IMR-90 (cell line): ENCODE data around the gene KCNN3. TPM values are rescaled to one million over a fixed set of nuclear protein-coding genes. Genes with fewer than 3 reads are reported as not detected.

Experiments used
- ATAC-seq: fragments of 200-7000 bp; cut with Tn5 transposase; 2 replicates; pipeline ENCODE4 v1.9.1; 2020; ENCODE audit warnings: low read depth, mild to moderate bottlenecking, moderate library complexity
- BruUV-seq: library from RNA; stranded (reverse); fragments of 400-500 nt; replicated peaks from 2 replicates; lab custom pipeline; 2021; lab: Mats Ljungman, UMichigan
- CTCF ChIA-PET: fragments of 300-600 bp; formaldehyde crosslinking; extraction: SDS; loops from one replicate; lab custom pipeline; 2021; ENCODE audit warnings: antibody characterized with exemption; lab: Yijun Ruan, JAX
- POLR2A ChIA-PET: fragments of 300-600 bp; sonication (Branson Sonifier 250); formaldehyde crosslinking; loops from one replicate; lab custom pipeline; 2022; ENCODE audit warnings: antibody characterized with exemption; ENCODE audit not compliant: unreplicated experiment; lab: Charles Lee
- DNase-seq: peaks from one replicate; pipeline ENCODE4 v3.0.0; 2013
- H2AFZ ChIP-seq: replicated peaks from 2 replicates; pipeline ENCODE3; 2013; ENCODE audit warnings: low read length, mild to moderate bottlenecking; ENCODE audit not compliant: poor library complexity
- H2AK5ac ChIP-seq: 2 replicates; pipeline ENCODE4 v1.6.1; 2013; ENCODE audit warnings: low read depth, low read length, inconsistent platforms
- H2AK9ac ChIP-seq: replicated peaks from 2 replicates; pipeline ENCODE3; 2013; ENCODE audit warnings: mild to moderate bottlenecking, low read depth, low read length, moderate library complexity; ENCODE audit not compliant: poor library complexity
- H2BK120ac ChIP-seq: 2 replicates; pipeline ENCODE4 v1.6.1; 2013; ENCODE audit warnings: low read depth, low read length, inconsistent platforms
- H2BK15ac ChIP-seq: 3 replicates; pipeline ENCODE4 v1.6.1; 2013; ENCODE audit warnings: low read depth, low read length, inconsistent platforms
- H2BK20ac ChIP-seq: 2 replicates; pipeline ENCODE4 v1.6.1; 2013; ENCODE audit warnings: low read depth, mild to moderate bottlenecking, inconsistent platforms, low read length, moderate library complexity
- H2BK5ac ChIP-seq: 2 replicates; pipeline ENCODE4 v1.6.1; 2013; ENCODE audit warnings: mild to moderate bottlenecking, low read depth, low read length, inconsistent platforms; ENCODE audit not compliant: poor library complexity, severe bottlenecking
- H3K14ac ChIP-seq: replicated peaks from 2 replicates; pipeline ENCODE4 v1.6.1; 2013; ENCODE audit warnings: low read depth, low read length, inconsistent platforms
- H3K18ac ChIP-seq: 2 replicates; pipeline ENCODE4 v1.6.1; 2013; ENCODE audit warnings: low read depth, low read length, control low read depth
- H3K23ac ChIP-seq: 2 replicates; pipeline ENCODE4 v1.6.1; 2013; ENCODE audit warnings: low read depth, low read length, inconsistent platforms
- H3K27ac ChIP-seq: 2 replicates; pipeline ENCODE4 v1.5.1; 2013; ENCODE audit warnings: mild to moderate bottlenecking, control low read depth, low read length; ENCODE audit not compliant: insufficient read depth
- H3K27me3 ChIP-seq: 2 replicates; pipeline ENCODE4 v1.6.1; 2013; ENCODE audit warnings: low read length; ENCODE audit not compliant: control insufficient read depth, insufficient read depth
- H3K36me3 ChIP-seq: 2 replicates; pipeline ENCODE4 v1.6.1; 2013; ENCODE audit warnings: low read length, mixed read lengths; ENCODE audit not compliant: control insufficient read depth, insufficient read depth
- H3K4ac ChIP-seq: 2 replicates; pipeline ENCODE4 v1.6.1; 2013; ENCODE audit warnings: low read depth, low read length, inconsistent platforms
- H3K4me1 ChIP-seq: 2 replicates; pipeline ENCODE4 v1.6.1; 2013; ENCODE audit warnings: low read length, mixed read lengths; ENCODE audit not compliant: control insufficient read depth, insufficient read depth
- H3K4me2 ChIP-seq: 2 replicates; pipeline ENCODE4 v1.6.1; 2013; ENCODE audit warnings: low read depth, mild to moderate bottlenecking, control low read depth, low read length, moderate library complexity
- H3K4me3 ChIP-seq: 2 replicates; pipeline ENCODE4 v1.5.1; 2013; ENCODE audit warnings: low read depth, mild to moderate bottlenecking, control low read depth, low read length, moderate library complexity; ENCODE audit not compliant: insufficient read depth
- H3K56ac ChIP-seq: 2 replicates; pipeline ENCODE4 v1.6.1; 2013; ENCODE audit warnings: low read length, inconsistent platforms; ENCODE audit not compliant: insufficient read depth; ENCODE audit errors: extremely low read depth
- H3K79me1 ChIP-seq, 2 experiments: 2 replicates each; pipeline ENCODE4 v1.6.1; 2013; ENCODE audit warnings: low read length in 2 of 2, inconsistent platforms in 1 of 2, low read depth in 1 of 2
- H3K9ac ChIP-seq: 2 replicates; pipeline ENCODE4 v1.6.1; 2013; ENCODE audit warnings: low read depth, low read length, control low read depth
- H3K9me1 ChIP-seq: 2 replicates; pipeline ENCODE4 v1.6.1; 2013; ENCODE audit warnings: low read length, inconsistent platforms; ENCODE audit not compliant: insufficient read depth
- H3K9me3 ChIP-seq: 2 replicates; pipeline ENCODE4 v1.6.1; 2013; ENCODE audit warnings: low read length; ENCODE audit not compliant: control insufficient read depth, insufficient read depth
- H4K20me1 ChIP-seq: 2 replicates; pipeline ENCODE4 v1.6.1; 2013; ENCODE audit warnings: low read length, inconsistent platforms; ENCODE audit not compliant: insufficient read depth
- H4K5ac ChIP-seq: 2 replicates; pipeline ENCODE4 v1.6.1; 2013; ENCODE audit warnings: mild to moderate bottlenecking, low read depth, low read length, control low read depth
- H4K8ac ChIP-seq, 2 experiments: 2 replicates each; pipeline ENCODE4 v1.6.1; 2013; ENCODE audit warnings: low read depth in 2 of 2, low read length in 2 of 2, control low read depth in 1 of 2, inconsistent platforms in 1 of 2
- H4K91ac ChIP-seq: 2 replicates; pipeline ENCODE4 v1.6.1; 2013; ENCODE audit warnings: low read depth, low read length, inconsistent platforms; ENCODE audit not compliant: insufficient read depth
- BHLHE40 ChIP-seq: fragments of 150-350 bp; IDR thresholded peaks from 2 replicates; pipeline ENCODE4 v1.6.1; 2016; ENCODE audit warnings: mild to moderate bottlenecking, low read depth, low read length
- CEBPB ChIP-seq: IDR thresholded peaks from 2 replicates; pipeline ENCODE4 v1.6.1; 2012; ENCODE audit warnings: low read depth, low read length, improper control_type of control experiment
- CHD1 ChIP-seq: IDR thresholded peaks from 2 replicates; pipeline ENCODE4 v1.6.1; 2012; ENCODE audit warnings: low read depth, low read length, improper control_type of control experiment
- FOS ChIP-seq: fragments of 150-350 bp; IDR thresholded peaks from 2 replicates; pipeline ENCODE4 v1.6.1; 2016; ENCODE audit warnings: low read depth, low read length
- MAFK ChIP-seq: IDR thresholded peaks from 2 replicates; pipeline ENCODE4 v1.6.1; 2012; ENCODE audit warnings: low read depth, low read length, improper control_type of control experiment
- MAZ ChIP-seq: IDR thresholded peaks from 2 replicates; pipeline ENCODE4 v1.6.1; 2012; ENCODE audit warnings: low read depth, mild to moderate bottlenecking, low read length, improper control_type of control experiment, moderate library complexity, borderline replicate concordance
- MXI1 ChIP-seq: IDR thresholded peaks from 2 replicates; pipeline ENCODE4 v1.6.1; 2012; ENCODE audit warnings: low read depth, mild to moderate bottlenecking, low read length, moderate library complexity, borderline replicate concordance
- POLR2A ChIP-seq: IDR thresholded peaks from 2 replicates; pipeline ENCODE4 v1.6.1; 2012; ENCODE audit warnings: mild to moderate bottlenecking, low read depth, low read length
- RAD21 ChIP-seq: IDR thresholded peaks from 2 replicates; pipeline ENCODE4 v1.6.1; 2012; ENCODE audit warnings: low read length, improper control_type of control experiment
- RCOR1 ChIP-seq: IDR thresholded peaks from 2 replicates; pipeline ENCODE4 v1.6.1; 2012; ENCODE audit warnings: mild to moderate bottlenecking, low read length, improper control_type of control experiment; ENCODE audit not compliant: insufficient replicate concordance
- RFX5 ChIP-seq: IDR thresholded peaks from 2 replicates; pipeline ENCODE4 v1.8.0; 2012; ENCODE audit warnings: low read depth, mild to moderate bottlenecking, low read length, moderate library complexity
- SMC3 ChIP-seq: fragments of 150-350 bp; IDR thresholded peaks from 2 replicates; pipeline ENCODE4 v1.6.1; 2016; ENCODE audit warnings: low read depth, mild to moderate bottlenecking, antibody characterized with exemption, low read length, moderate library complexity
- WGBS, 2 experiments: methylation state at CpG; one replicate each; pipeline versions ENCODE4 v1.1.5 to v1.1.7; 2013; ENCODE audit warnings: missing lambda C conversion rate in 2 of 2; ENCODE audit not compliant: insufficient read length in 1 of 2; ENCODE audit errors: extremely low coverage in 2 of 2; 5-methylcytosine and 5-hydroxymethylcytosine counted together
- dilution Hi-C: fragments of 300-500 bp; cut with HindIII; formaldehyde crosslinking; loops from one replicate; pipeline ENCODE4 v1.14.3; 2018; ENCODE audit warnings: low sequenced_read_pairs; ENCODE audit not compliant: unreplicated experiment
- in situ Hi-C: fragments of 300-500 bp; cut with MboI; formaldehyde crosslinking; loops from 3 replicates; pipeline ENCODE4 v1.14.3; 2019; ENCODE audit warnings: low sequenced_read_pairs, inconsistent platforms, mixed read lengths
- intact Hi-C: fragments of 100-400 bp; cut with micrococcal nuclease; formaldehyde crosslinking; loops from 2 replicates; pipeline ENCODE4 v1.10.0; 2022
- polyA plus RNA-seq, 3 experiments: library from polyadenylated mRNA; depleted of rRNA; stranded (reverse); fragments of >200 nt; gene quantifications; 2 replicates each; pipeline ENCODE4 v1.2.3, GENCODE V29; 2012; ENCODE audit warnings: low replicate concordance in 1 of 3
- total RNA-seq: library from RNA; depleted of rRNA; stranded (reverse); fragments of >200 nt; gene quantifications from 2 replicates; pipeline ENCODE4 v1.2.3, GENCODE V29; 2012
- TF ChIP-seq, protein P1 (sequence below): fragments of 150-350 bp; IDR thresholded peaks from 2 replicates; pipeline ENCODE4 v1.6.1; 2017; ENCODE audit warnings: mild to moderate bottlenecking, antibody characterized with exemption, low read length, low read depth
- TF ChIP-seq, protein P2 (sequence below): conservative IDR thresholded peaks from 2 replicates; pipeline ENCODE4 v1.5.1; 2012; ENCODE audit warnings: mild to moderate bottlenecking, low read depth, low read length, improper control_type of control experiment

KCNN3 gene
- total and polyA plus RNA-seq, 2 of the 4 experiments (the other 2 are of a cell fraction): 0.02 TPM; not detected in 1

DNA sequence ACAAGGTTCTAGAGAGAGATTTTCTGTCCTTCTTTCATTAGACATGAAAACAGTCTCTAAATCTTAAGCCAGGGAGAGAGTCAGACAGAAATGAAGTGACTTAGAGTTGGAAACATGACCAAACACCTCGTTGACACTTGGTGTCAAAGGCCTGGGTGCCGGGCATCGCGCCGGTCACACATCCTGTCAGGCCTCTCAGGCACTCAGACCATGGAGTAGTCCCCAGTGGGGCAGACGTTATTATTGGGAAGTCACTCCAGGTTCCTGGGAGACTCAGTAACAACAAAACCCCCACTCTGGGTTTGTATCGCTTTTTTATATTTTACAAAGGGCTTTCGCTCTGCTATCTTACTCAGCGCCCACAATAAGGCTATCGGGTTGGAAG, 25.8 kb downstream of the KCNN3 start:
- 54% methylated on average over 4 of the region's 10 CpGs; no CpG with 5 or more reads in 1 of the 2 experiments for WGBS, 2 experiments
- Histone ChIP-seq H3K4me2 (no peak overlapping the region), H3K36me3 (no peaks in the 10 kb centered on the region), H4K20me1 (no peaks in the 10 kb centered on the region), H3K18ac (no peak overlapping the region), H2BK20ac (no peak overlapping the region), H3K4ac (no peak overlapping the region), H4K8ac (no peak overlapping the region), H2BK15ac (no peak overlapping the region), H3K23ac (no peak overlapping the region), H4K5ac (no peak overlapping the region), H3K9ac (no peak overlapping the region), H3K4me3 (no peak overlapping the region), H3K4me1 (peaks cover 10% of the 10 kb centered on the region; the same call in 1 of the 2 replicates), H4K91ac (no peak overlapping the region), H2AFZ (no peak overlapping the region), H3K9me3 (no peaks in the 10 kb centered on the region), H3K27me3 (peaks cover 46% of the 10 kb centered on the region), H2BK5ac (no peak overlapping the region), H3K56ac (no peak overlapping the region), H2AK9ac (no peak overlapping the region), H3K9me1 (no peaks in the 10 kb centered on the region; the same call in 1 of the 2 replicates), H2AK5ac (no peak overlapping the region), H3K14ac (no peak overlapping the region), H2BK120ac (no peak overlapping the region), H3K79me1 (no peaks in the 10 kb centered on the region), H3K27ac (no peak overlapping the region)
- intact Hi-C loops (no loop called here), dilution Hi-C loops (no loop called here), in situ Hi-C loops (no loop called here)
- TF ChIP-seq SMC3 (no peak), MXI1 (no peak), RFX5 (no peak), RAD21 (no peak), CEBPB (no peak), MAZ (no peak), CHD1 (no peak), RCOR1 (no peak), FOS (no peak), MAFK (no peak), BHLHE40 (no peak), POLR2A (no peak)
- TF ChIP-seq, protein P1, sequence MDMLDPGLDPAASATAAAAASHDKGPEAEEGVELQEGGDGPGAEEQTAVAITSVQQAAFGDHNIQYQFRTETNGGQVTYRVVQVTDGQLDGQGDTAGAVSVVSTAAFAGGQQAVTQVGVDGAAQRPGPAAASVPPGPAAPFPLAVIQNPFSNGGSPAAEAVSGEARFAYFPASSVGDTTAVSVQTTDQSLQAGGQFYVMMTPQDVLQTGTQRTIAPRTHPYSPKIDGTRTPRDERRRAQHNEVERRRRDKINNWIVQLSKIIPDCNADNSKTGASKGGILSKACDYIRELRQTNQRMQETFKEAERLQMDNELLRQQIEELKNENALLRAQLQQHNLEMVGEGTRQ: no peak
- TF ChIP-seq, protein P2, sequence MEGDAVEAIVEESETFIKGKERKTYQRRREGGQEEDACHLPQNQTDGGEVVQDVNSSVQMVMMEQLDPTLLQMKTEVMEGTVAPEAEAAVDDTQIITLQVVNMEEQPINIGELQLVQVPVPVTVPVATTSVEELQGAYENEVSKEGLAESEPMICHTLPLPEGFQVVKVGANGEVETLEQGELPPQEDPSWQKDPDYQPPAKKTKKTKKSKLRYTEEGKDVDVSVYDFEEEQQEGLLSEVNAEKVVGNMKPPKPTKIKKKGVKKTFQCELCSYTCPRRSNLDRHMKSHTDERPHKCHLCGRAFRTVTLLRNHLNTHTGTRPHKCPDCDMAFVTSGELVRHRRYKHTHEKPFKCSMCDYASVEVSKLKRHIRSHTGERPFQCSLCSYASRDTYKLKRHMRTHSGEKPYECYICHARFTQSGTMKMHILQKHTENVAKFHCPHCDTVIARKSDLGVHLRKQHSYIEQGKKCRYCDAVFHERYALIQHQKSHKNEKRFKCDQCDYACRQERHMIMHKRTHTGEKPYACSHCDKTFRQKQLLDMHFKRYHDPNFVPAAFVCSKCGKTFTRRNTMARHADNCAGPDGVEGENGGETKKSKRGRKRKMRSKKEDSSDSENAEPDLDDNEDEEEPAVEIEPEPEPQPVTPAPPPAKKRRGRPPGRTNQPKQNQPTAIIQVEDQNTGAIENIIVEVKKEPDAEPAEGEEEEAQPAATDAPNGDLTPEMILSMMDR: no peak
- CTCF ChIA-PET: no interaction called here
- ATAC-seq (no peak), DNase-seq (no peak)
- no TSS peak for BruUV-seq
- POLR2A ChIA-PET: no interaction called here
